HepG2 (cell line): ENCODE results near the gene USF2. TPM values are rescaled to one million over a fixed set of nuclear protein-coding genes. Genes with fewer than 3 reads are reported as not detected.

Experiments
- ATAC-seq: fragments of 200-7000 bp; cut with Tn5 transposase; 3 replicates; pipeline ENCODE4 v1.9.1; 2020; ENCODE audit warnings: mild to moderate bottlenecking, moderate library complexity
- BruUV-seq: library from RNA; stranded (reverse); fragments of 400-500 nt; replicated peaks from 2 replicates; lab custom pipeline; 2021; lab: Mats Ljungman, UMichigan
- CTCF ChIA-PET: fragments of 300-600 bp; formaldehyde crosslinking; extraction: SDS; loops from one replicate; lab custom pipeline; 2021; ENCODE audit warnings: low total read pairs, inconsistent platforms, low intra/inter-chr PET ratio; lab: Yijun Ruan, JAX
- POLR2A ChIA-PET: fragments of 350-600 bp; sonication (Branson Sonifier 250); formaldehyde crosslinking; loops from one replicate; lab custom pipeline; 2020; ENCODE audit warnings: antibody characterized with exemption, inconsistent platforms; lab: Yijun Ruan, JAX
- DNase-seq: peaks from one replicate; pipeline ENCODE4 v3.0.0-alpha.2; 2015; ENCODE audit warnings: low spot score
- FAIRE-seq: peaks from 3 replicates; lab custom pipeline; 2011; peaks lifted over from hg19 to GRCh38; lab: Jason Lieb, UNC
- H2AFZ ChIP-seq: one replicate; pipeline ENCODE4 v1.6.1; 2011; ENCODE audit warnings: low read length, inconsistent platforms
- H3K27ac ChIP-seq: fragments of 300-600 bp; 3 replicates; pipeline ENCODE4 v1.8.0; 2011; ENCODE audit warnings: mixed run types, mild to moderate bottlenecking, mixed read lengths, low read length, inconsistent platforms; ENCODE audit not compliant: insufficient read depth; ENCODE audit errors: extremely low read length
- H3K27me3 ChIP-seq, 2 experiments: fragments of 200-600 bp in 1 of 2; 2 replicates in 1 of 2; 3 replicates in 1 of 2; pipeline versions ENCODE4 v1.6.0 to v1.8.0; 2011; ENCODE audit warnings: low read length in 2 of 2, mild to moderate bottlenecking in 2 of 2, moderate library complexity in 2 of 2, inconsistent platforms in 1 of 2; ENCODE audit not compliant: insufficient read depth in 2 of 2, control insufficient read depth in 1 of 2
- H3K36me3 ChIP-seq, 2 experiments: fragments of 200-600 bp in 1 of 2; replicated peaks in 1 of 2; 2 replicates in 1 of 2; 3 replicates in 1 of 2; pipeline versions ENCODE4 v1.5.1 to v1.8.0; 2011; ENCODE audit warnings: low read length in 2 of 2, inconsistent platforms in 1 of 2; ENCODE audit not compliant: insufficient read depth in 2 of 2, control insufficient read depth in 1 of 2
- H3K4me1 ChIP-seq: 2 replicates; pipeline ENCODE4 v1.5.1; 2012; ENCODE audit warnings: low read length, inconsistent platforms; ENCODE audit not compliant: insufficient read depth
- H3K4me2 ChIP-seq: 2 replicates; pipeline ENCODE4 v1.6.0; 2011; ENCODE audit warnings: low read depth, low read length, inconsistent platforms
- H3K4me3 ChIP-seq, 3 experiments: fragments of 200-600 bp in 1 of 3; sonication (generic), shearing (Covaris generic) in 1 of 3; replicated peaks in 1 of 3; 2 replicates each; pipeline ENCODE4 v1.5.1; 2011 to 2016; ENCODE audit warnings: low read length in 3 of 3, inconsistent platforms in 2 of 3, low read depth in 2 of 3, mild to moderate bottlenecking in 2 of 3, control low read depth in 1 of 3, mixed read lengths in 1 of 3; ENCODE audit not compliant: insufficient read depth in 1 of 3
- H3K79me2 ChIP-seq: one replicate; pipeline ENCODE4 v1.6.1; 2011; ENCODE audit warnings: low read length, inconsistent platforms; ENCODE audit not compliant: insufficient read depth
- H3K9ac ChIP-seq: 2 replicates; pipeline ENCODE4 v1.6.0; 2011; ENCODE audit warnings: mild to moderate bottlenecking, low read depth, low read length, inconsistent platforms; ENCODE audit not compliant: insufficient read depth
- H3K9me3 ChIP-seq: 2 replicates; pipeline ENCODE4 v1.5.1; 2012; ENCODE audit warnings: mild to moderate bottlenecking, low read length
- H4K20me1 ChIP-seq: 2 replicates; pipeline ENCODE4 v1.6.0; 2011; ENCODE audit warnings: inconsistent platforms, mild to moderate bottlenecking, low read length, moderate library complexity; ENCODE audit not compliant: insufficient read depth
- CBX2 ChIP-seq, 2 experiments: fragments of 200-600 bp in 1 of 2; sonication (generic); formaldehyde crosslinking in 1 of 2; IDR thresholded peaks; 2 replicates each; pipeline versions ENCODE4 v1.7.0 to v1.8.1; 2018 to 2022; ENCODE audit warnings: low read depth in 2 of 2, low read length in 1 of 2, mild to moderate bottlenecking in 1 of 2, missing genetic modification reagents in 1 of 2
- CTCF ChIP-seq: sonication (generic); formaldehyde crosslinking; IDR thresholded peaks from 2 replicates; pipeline ENCODE4 v1.5.0; 2020; ENCODE audit warnings: mild to moderate bottlenecking, missing genetic modification reagents, moderate library complexity
- FOXC1 ChIP-seq: sonication (generic); formaldehyde crosslinking; IDR thresholded peaks from 2 replicates; pipeline ENCODE4 v1.8.0; 2022; ENCODE audit warnings: mild to moderate bottlenecking, missing genetic modification reagents, borderline replicate concordance
- KIAA2018 ChIP-seq: sonication (generic); formaldehyde crosslinking; IDR thresholded peaks from 2 replicates; pipeline ENCODE4 v1.5.0; 2020; ENCODE audit warnings: mild to moderate bottlenecking, missing genetic modification reagents, borderline replicate concordance
- MEIS1 ChIP-seq: sonication (generic); formaldehyde crosslinking; IDR thresholded peaks from 2 replicates; pipeline ENCODE4 v1.9.0; 2021; ENCODE audit warnings: mild to moderate bottlenecking, missing genetic modification reagents, moderate library complexity, borderline replicate concordance
- NR2C2 ChIP-seq: sonication (generic); formaldehyde crosslinking; IDR thresholded peaks from 2 replicates; pipeline ENCODE4 v1.4.0; 2020; ENCODE audit warnings: missing genetic modification reagents, mild to moderate bottlenecking, moderate library complexity, borderline replicate concordance
- RFX5 ChIP-seq: IDR thresholded peaks from 2 replicates; pipeline ENCODE4 v1.6.1; 2011; ENCODE audit warnings: low read depth, low read length, improper control_type of control experiment
- SALL2 ChIP-seq: sonication (generic); formaldehyde crosslinking; IDR thresholded peaks from 2 replicates; pipeline ENCODE4 v1.8.1; 2023; ENCODE audit warnings: mild to moderate bottlenecking, missing genetic modification reagents, inconsistent platforms
- SMAD3 ChIP-seq: sonication (generic); formaldehyde crosslinking; IDR thresholded peaks from 2 replicates; pipeline ENCODE4 v1.4.0; 2020; ENCODE audit warnings: missing genetic modification reagents
- YY1 ChIP-seq: IDR thresholded peaks from 2 replicates; pipeline ENCODE4 v1.6.1; 2011; ENCODE audit warnings: low read length, low read depth, moderate library complexity, mild to moderate bottlenecking; ENCODE audit not compliant: insufficient read depth, insufficient replicate concordance
- ZFP41 ChIP-seq: sonication (generic); formaldehyde crosslinking; IDR thresholded peaks from 2 replicates; pipeline ENCODE4 v1.4.0; 2020; ENCODE audit warnings: mild to moderate bottlenecking, missing genetic modification reagents, borderline replicate concordance
- WGBS: methylation state at CpG from one replicate; pipeline ENCODE4 v1.1.6; 2017; ENCODE audit warnings: low lambda C conversion rate; 5-methylcytosine and 5-hydroxymethylcytosine counted together
- in situ Hi-C: cut with HindIII; loops from 2 replicates; pipeline ENCODE4 v1.10.0; 2017; ENCODE audit warnings: low pct_unique_long_range_greater_than_20kb; ENCODE audit not compliant: extremely low pct_ligation_motif_present
- intact Hi-C: fragments of 100-400 bp; cut with micrococcal nuclease; formaldehyde crosslinking; loops from one replicate; pipeline ENCODE4 v1.10.0; 2022; ENCODE audit not compliant: unreplicated experiment
- polyA plus RNA-seq, 8 experiments: library from polyadenylated mRNA; depleted of rRNA in 3 of 8; stranded (reverse) in 7 of 8; unstranded in 1 of 8; fragments of >200 nt; fragmentation: Illumina TruSeq in 4 of 8; extraction: Trizol in 4 of 8; gene quantifications; 2 replicates each; pipeline versions ENCODE4 v1.2.1 to v1.2.3, GENCODE V29; 2011 to 2016; ENCODE audit warnings: low read depth in 4 of 8, missing spikeins in 1 of 8, mixed read lengths in 1 of 8; ENCODE audit not compliant: insufficient read depth in 1 of 8
- total RNA-seq, 5 experiments: library from RNA; depleted of rRNA; stranded (reverse); fragments of >200 nt; fragmentation: Illumina TruSeq; extraction: Trizol; gene quantifications; 2 replicates each; pipeline ENCODE4 v1.2.3, GENCODE V29; 2016; ENCODE audit warnings: low read depth in 1 of 5

The USF2 gene
- total and polyA plus RNA-seq, 2 of the 13 experiments (the other 11 are each of a cell fraction or from before 2014, with no cell fraction given): 54.9 to 106 TPM

- peak; percentile 40; the same call in 1 of the 2 replicates for TF ChIP-seq NR2C2 (CRISPR knock-in tag)
Observed at GRCh38 chr19:35232912-35233311, 35.9 kb upstream of the USF2 start (continued).

GRCh38 chr19:35236638-35237400 lies 31.9 kb upstream of the USF2 start:
- ChIA-PET POLR2A (no interaction called here), CTCF (no interaction called here)
- Histone ChIP-seq H3K9ac (no peak overlapping the region), H2AFZ (no peak overlapping the region), H3K27me3 (no peaks in the 10 kb centered on the region), H3K4me2 (no peak overlapping the region), H3K4me1 (peaks cover 8% of the 10 kb centered on the region; the same call in 1 of the 2 replicates), H3K9me3 (no peaks in the 10 kb centered on the region), H3K27ac (no peak overlapping the region), H3K4me3 (no peak overlapping the region), H3K36me3 (no peaks in the 10 kb centered on the region), H3K79me2 (no peaks in the 10 kb centered on the region), H4K20me1 (no peaks in the 10 kb centered on the region)
- 50% methylated on average over 6 of the region's 6 CpGs for WGBS
- ATAC-seq (no peak), DNase-seq (no peak), FAIRE-seq (no peak)
- intact Hi-C loops (no loop called here), in situ Hi-C loops (no loop called here)
- no TSS peak for BruUV-seq
- TF ChIP-seq CTCF (CRISPR knock-in tag) (peak; percentile 51), SALL2 (CRISPR knock-in tag) (no peak), SMAD3 (CRISPR knock-in tag) (no peak), RFX5 (peak; percentile 91), FOXC1 (CRISPR knock-in tag) (no peak), MEIS1 (CRISPR knock-in tag) (no peak), KIAA2018 (CRISPR knock-in tag) (no peak), YY1 (no peak), ZFP41 (no peak), CBX2 (IDR thresholded peaks at IDR 0.05; ENCODE audit: low read depth, low read length) (no peak), CBX2 (CRISPR knock-in tag; IDR thresholded peaks at IDR 0.05; ENCODE audit: low read depth) (no peak)
